Right renal cortex interstitium (tissue), 3 donors: ENCODE results near the gene YAE1. TPM values are rescaled to one million over a fixed set of nuclear protein-coding genes. Genes with fewer than 3 reads are reported as not detected.

Experiments
- DNase-seq, 3 donors: peaks; one replicate each; pipeline ENCODE4 v3.0.0-alpha.2; 2013; ENCODE audit warnings: low read depth in 3 of 3, low spot score in 2 of 3
- polyA plus RNA-seq, 3 donors: library from polyadenylated mRNA; unstranded; fragments of 120-200 nt; gene quantifications; one replicate each; pipeline ENCODE4 v1.2.1, GENCODE V29; 2013; ENCODE audit not compliant: insufficient read length in 3 of 3

YAE1 gene
- polyA plus RNA-seq, 3 donors, result 38.4 to 46.4 (median 45.5) TPM

DNA sequence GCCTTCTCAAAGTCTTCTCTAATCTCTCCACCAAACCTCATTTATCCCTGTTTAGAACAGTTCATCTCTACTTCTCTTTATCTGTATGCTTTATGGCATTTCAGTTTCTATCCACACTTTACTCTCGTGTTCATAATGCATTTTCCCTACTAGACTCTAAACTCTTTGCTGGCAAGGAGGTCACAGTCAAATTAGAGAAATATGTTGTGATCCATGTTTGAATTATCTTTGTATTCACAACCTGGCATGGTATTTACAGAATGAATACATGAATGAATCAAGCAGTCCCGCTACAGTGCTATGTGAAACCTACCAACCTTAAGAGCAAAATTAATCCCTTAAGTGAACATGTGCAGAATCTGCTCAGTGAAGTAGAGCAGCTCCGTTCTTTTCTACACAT, 12.8 kb upstream of the YAE1 start:
- no peak for DNase-seq

DNA sequence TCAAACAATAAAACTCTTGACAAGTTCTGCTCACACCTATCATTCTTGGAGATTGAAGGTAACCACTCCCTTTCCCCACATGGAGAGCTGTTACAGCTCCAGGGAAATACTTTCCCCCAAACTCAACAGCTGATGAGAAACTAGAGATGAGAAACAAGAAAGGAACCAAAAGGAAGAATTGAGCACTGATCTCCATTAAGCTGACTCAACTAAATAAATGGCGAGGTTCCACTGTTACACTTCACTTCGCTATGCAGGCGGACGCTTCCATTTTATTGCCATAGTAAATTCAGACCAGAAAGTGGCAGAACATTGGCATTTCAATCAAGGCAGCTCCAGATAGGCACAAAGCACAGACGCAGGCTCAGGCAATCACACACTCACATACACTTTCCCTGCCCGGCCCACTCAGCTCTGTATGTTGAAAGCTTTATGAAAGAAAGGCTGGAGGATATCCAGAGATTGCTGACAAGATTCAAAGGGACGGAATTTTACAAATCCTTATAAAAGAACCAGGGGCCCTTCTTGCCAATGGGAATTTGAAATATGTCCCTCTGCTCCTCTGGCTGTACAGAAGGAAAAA, 11.5 kb upstream of the YAE1 start:
- DNase-seq, result no peak

DNA sequence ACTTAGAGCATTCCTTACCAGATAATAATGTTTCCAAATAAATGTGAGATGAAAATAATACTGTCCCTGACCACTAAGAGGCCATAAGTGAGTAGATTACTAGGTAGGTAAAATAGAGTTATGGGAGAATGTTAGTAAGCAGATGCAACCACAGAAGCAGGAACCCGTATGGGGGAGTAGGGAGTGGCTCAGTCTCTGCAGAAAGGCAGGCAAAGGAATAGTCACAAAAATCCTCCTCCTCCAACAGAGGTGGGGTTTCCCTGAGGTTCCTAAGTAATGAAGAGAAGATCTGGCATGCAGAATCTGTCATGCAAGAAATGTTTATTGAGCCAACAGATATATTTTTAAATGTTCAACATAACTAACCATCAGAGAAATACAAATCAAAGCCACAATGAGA, 9.0 kb upstream of the YAE1 start:
- DNase-seq, result no peak

DNA sequence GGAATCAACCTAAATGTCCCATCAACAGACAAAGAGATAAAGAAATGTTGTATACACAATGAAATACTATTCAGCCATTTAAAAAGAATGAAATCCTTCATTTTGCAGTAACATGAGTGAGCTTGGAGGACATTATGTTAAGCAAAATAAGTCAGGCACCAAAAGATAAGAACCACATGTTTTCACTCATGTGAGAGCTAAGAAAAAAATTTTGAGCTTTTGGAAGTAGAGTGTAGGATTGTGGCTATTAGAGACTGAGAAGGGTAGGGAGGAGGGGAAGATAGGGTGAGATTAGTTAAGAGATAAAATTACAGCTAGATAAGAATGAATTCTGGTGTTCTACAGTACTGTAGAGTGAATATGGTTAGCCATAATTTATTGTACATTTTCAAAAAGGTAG, 8.3 kb upstream of the YAE1 start:
- no peak for DNase-seq

DNA sequence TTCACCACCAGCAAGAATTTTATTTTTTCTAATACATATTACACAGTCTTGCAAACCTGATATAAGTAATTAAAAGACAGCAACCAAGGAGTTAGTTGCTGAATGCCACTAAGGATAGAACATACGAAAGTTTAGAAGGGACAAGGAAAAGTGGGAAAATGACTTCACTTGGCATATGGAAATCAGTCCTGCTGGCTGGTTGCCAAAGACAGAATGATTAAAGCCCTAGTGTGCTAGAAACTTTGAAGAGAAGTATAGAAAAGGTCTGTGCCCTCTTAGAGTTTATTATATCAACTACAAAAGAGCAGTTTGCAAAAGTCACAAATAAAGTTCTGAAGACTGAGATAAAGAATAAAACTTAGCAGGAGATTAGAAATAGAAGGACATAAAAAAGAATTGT, 5.8 kb upstream of the YAE1 start:
- DNase-seq, result no peak

DNA sequence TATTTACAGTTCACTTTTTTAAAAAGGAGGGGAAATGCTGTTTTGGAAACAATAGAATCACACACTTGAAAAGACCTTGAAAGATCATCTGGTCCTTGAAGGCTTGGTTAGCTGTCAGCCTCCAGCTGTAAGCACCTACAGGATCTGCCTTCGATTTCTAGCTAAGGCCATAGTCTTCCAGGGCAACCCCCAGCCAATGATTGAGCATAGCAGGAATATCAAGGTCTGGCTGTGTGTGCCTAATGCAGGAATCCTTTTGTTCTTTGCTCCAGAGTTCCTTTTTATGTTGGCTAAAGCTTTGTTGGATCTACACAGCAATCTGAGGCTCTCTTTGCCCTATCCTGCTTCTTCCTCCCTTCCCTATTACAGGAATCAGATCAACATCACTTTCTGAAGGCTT, 5.2 kb upstream of the YAE1 start:
- no peak for DNase-seq

DNA sequence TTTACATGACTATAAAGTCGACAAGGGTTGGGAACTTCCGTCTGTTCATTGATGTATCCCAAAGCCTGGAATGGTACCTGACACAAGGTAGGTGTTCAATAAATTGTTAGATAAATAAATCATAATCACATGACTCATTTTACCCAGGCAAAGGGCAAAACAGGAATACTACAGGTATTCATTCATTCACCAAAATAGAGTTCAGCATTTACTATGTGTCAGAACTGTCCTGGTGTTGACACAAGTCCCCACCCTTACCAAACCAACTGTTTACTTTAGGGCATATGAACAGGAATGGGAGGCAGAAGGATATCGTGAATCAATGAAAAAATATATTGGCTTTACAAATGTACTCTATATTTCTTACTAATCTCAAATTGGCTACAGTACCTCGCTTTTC, 666 bp upstream of the YAE1 start:
- DNase-seq, result no peak

DNA sequence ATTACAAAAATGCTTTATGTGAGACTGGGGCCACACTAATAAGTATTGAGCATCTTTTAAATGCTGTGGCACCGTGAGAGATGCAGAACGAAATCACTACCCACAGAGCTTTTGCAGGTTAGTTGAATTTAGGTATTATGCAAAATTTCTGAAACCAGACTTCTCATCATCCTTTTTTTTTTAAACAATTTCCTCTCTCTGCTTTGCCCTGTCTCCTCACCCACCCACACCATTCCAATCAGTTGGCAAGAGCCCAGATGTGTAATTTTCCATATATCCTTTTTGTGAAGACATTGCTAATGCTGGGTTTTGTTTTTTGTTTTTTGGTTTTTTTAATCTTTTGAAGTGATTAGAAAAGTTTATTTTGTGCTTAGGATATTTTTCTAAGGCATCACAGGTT, 1.1 kb downstream of the YAE1 start:
- DNase-seq, result no peak

DNA sequence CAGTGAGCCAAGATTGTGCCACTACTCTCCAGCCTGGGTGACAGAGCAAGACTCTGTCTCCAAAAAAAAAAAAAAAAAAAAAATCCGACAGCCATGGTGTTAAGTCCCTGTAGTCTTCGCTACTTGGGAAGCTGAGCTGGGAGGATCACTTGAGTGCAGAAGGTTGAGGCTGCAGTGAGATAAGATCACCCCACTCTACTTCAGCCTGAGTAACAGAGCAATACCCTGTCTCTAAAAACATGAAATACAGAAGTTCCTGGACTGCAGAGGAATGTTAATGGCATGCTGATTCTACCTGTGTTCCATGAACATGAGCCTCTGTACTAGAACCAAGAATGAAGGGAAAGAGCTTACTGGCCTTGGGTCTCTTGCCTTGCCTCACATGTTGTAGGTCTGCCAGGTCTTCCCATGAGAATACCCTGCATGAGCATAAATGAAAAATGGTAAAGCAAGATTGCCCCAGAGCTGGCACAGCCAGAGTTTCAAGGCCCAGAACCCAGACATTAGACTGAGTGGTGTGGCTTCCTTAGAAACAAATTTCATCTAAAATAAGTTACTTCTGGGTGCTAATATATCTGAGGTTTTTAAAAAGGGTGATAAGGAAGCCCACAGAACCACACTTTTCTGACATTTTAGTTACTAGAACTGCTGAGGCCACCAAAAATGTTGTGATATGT, 8.6 kb downstream of the YAE1 start:
- no peak for DNase-seq

DNA sequence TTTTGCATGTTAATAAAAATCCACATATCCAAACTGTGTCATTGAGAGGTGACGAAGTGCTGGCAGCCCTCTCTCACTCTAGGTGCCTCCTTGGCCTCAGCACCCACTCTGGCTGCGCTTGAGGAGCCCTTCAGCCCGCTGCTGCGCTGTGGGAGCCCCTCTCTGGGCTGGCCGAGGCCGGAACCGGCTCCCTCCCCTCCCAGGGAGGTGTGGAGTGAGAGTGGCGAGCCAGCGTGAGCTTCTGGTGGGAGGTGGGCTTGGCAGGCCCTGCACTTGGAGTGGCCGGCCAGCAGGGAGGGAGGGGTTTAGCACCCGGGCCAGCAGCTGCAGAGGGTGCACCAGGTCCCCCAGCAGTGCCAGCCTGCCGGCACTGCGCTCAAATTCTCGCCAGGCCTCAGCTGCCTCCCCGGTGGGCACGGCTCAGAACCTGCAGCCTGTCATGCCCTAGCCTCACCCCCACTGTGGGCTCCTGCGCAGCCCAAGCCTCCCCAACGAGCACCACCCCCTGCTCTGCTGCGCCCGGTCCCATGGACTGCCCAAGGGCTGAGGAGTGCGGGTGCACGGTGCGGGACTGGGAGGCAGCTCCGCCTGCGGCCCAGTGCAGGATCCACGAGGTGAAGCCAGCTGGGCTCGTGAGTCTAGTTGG, 11.1 kb downstream of the YAE1 start:
- DNase-seq, result no peak

DNA sequence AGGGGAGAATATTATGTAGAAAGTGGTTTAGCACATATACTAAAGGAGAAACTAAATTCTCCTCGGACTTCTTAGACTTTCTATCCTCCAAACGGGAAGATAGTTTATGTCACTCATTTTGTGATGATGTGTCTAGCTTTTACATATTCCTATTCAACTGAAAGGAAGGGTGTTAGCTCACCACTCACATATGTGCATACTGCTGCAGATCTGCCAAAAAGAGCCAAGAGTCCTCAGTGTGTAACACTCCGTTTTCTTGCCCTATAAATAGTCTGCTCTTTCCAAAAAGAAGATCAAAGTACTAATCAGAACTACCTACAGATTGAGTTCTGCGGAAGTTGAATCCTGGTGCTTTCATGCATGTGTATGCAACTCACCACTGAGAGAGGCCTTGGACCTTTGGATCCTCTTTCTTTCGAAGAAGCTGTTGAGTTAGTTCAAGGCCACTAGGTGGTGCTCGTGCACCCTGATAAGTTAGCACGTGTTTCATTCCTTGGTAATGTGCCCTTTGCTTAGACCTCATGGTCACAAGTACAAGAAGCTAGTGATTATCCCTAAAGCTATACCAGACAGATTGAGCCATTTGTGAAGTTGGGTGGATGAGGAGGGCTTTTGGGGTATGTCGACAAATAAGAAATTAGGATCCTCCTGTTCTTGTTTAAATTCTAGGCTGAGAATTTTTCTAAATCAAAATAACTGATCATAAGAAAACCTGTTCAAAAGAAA, 14.1 kb downstream of the YAE1 start:
- DNase-seq, result peak; percentile 83 to 85 (median 85)

DNA sequence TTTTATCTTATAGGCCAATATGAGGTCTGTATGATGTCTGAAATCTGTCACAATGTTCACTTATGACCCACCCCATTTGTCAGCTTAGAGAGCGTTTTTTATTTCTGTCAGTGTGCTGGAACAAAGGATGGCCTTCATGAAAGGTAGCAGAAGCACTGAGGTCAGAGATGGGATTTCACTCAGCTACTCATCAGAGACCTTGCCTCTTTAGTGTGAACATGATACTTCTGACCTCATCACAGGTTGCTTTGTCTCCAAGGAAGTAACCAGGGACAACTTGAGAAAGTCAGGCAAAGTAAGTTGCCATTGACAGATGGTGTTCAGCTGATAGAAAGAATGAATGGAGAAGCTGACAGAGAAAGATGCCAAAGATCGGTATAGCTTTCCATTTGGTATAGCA, 16.3 kb downstream of the YAE1 start:
- no peak for DNase-seq

DNA sequence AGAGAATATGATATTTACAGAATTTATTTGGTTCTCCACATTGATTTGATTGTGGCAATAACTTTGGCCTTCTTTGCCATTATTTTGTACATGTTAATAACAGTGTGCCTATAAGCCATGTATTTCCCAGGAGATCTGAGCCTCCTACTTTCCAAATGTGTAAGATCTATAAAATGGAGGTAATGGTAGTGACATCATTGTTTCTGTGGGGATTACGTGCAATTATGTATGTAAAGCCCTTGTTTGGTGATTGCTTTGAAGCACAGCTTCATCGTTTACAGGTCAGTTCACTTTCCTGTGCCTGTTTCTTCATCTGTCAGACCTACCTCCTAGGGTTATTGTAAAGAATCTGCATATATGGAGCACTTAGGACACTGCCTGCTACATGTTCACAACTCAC, 17.3 kb downstream of the YAE1 start:
- no peak for DNase-seq

DNA sequence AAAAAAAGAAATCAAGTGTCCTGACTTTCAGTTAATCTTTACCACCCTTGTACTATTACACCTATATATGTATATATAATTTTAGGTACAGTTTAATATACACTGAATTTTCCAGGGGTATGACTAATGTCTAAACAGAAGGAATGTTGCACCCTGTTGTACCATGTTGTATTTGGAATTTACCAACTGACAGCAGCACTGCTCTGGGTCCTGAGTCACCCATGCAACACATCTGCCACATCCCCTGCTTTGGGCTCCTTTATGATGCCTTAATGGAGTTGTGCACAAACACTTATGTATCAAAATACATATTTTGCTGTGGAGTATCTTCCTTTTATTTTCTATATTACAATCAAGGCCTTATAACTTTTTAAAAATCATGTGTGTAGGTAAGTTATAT, 21.2 kb downstream of the YAE1 start:
- DNase-seq, result no peak

DNA sequence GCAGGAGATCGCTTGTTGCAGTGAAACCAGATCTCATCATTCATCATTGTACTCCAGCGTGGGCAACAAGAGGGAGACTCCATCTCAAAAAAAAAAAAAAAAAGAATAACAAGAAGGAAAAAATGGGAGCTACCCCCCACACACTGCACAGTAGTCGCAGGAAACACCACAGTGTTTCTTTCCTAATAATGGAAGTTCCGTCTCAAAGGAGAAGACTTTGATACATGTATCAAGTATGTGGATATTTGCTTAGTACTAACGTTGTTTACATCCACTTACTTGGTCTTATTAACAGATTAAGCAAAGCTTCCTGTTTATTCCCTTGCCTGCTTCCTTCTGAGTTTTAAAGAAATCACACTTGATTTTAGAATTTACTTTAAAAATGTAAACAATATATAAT, 22.2 kb downstream of the YAE1 start:
- no peak for DNase-seq

DNA sequence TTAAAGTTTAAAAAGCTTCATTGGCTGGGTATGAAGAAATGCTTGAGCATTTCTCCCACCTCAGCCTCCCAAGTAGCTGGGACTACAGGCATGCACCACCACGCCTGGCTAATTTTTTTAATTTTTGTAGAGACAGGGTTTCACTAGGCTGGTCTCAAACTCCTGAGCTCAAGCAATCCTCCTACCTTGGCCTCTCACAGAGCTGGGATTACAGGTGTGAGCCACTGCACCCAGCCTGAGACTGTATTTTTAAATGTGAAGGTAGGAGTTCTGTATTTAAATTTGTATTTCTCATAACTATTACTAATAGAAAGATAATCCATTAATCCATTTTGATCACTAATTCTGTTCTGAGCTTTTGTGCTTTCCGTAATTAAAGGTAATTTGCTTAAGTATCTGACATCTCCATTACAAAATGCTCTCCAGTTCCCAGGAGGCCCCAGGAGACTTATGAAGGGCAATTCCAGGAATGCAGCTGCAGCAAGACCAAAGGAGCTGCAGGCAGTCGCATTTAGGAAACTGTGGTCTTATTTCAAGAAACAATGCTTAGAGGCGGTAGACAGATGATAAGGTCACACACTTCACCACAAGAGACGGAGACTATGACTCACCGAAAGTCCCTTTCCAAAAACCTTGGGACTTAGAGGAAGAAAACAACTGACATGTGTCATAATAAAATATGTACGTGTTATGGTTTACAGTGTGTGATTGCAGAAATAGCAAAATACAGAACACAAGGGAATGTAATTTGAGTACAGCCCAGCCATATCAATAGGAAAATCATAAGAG, 23.3 kb downstream of the YAE1 start:
- no peak for DNase-seq

DNA sequence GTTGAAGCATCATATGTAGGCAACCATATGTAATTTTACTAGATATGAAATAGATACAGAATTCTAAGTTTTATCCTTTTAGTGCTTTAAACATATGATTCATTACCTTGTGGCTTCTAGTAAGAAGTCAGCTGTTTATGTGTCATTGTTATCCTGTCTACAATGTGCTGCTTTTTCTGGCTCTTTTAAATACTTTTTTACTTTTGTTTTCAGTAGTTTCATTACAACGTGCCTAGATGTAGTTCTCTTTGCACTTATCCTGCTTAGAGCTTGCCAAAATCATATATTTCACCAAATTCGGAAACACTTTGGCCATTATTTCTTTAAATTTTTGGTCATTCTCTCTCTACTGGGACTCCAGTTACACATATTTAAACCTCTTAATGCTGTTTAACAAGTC, 26.4 kb downstream of the YAE1 start:
- no peak for DNase-seq

DNA sequence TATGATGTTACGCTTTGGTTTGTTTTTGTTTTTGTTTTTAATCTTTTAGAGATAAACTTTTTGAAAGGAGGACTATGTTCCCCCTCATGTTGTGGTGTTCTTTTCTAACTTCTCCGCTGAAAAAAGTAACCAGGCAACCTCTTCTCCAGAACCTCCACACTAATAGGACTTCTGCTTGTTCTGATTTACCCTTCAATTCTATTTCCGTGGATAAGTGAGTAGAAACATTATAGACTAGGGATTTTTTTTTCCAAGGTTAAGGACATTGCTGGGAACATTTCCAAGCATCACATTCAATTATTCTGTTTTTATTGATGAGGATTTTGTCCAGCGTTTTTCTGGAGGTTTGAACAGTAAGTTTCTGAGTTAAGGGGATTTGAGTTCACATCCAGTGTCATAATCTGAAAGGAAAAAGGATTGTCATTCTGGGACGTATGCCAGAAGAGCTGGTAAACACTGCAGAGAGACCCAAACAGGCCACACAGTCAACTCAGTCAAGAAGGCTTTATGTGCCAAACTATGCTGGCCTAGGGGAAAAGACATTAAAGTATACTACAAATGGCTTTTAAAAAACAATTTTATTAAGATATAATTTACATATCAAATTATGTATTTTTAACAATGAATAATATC, 28.9 kb downstream of the YAE1 start:
- DNase-seq, result no peak

DNA sequence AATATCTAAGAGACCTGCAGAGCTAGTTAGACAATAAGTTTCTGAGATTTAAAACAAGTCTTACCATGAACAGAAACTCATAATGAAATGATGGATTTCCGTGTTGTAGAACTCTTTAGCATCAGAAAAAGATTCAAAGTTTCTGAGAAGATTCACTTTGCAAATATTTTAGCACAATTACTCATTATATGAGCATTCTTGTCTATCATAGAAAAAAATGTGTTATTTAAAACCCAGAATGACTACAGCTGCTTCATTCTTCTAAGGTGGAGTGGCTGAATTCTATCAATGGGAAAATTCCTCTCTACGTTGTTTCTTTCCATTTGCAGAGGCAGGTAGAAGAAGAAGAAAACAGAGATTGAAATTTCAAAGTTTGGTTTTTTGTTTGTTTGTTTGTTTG, 36.1 kb downstream of the YAE1 start:
- no peak for DNase-seq

DNA sequence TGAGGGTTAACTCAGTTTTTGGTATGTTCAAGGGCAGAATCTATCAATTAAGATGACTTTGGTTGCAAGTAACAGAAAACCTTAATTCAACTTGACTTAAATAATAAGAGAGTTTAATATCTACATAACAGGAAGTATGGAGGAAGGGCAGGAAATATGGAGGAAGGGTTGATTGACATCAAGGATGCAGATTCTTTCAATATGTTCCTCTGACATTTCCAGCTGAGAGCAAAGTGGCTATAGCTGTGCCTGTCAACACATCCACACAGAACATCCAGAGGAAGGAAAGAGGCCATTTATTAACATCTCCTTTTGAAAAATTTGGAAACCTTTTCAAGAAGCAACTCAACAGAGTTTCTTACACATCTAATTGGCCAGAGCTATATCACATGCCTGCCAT, 37.7 kb downstream of the YAE1 start:
- DNase-seq, result no peak

DNA sequence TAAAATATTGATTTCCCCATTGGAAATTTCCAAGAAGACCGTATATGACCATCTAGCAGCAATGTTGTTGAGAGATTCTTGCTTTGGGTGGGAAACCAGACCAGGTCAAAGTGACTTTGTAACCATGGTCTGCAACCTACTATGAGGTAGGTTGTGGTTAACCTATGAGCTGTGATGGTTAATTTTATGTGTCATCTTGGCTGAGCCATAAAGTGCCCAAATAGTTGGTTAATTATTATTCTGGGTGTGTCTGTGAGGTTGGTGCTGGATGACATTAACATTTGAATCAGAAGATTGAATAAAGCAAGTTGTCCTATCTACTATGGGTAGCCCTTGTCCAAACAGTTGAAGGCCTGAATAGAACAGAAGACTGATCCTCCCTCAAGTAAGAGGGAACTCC, 38.9 kb downstream of the YAE1 start:
- no peak for DNase-seq
